A673 (cell line): ENCODE measurements around the gene CADPS2. TPM values are rescaled to one million over a fixed set of nuclear protein-coding genes. Genes with fewer than 3 reads are reported as not detected.

ENCODE experiments used
- BruUV-seq: library from RNA; stranded (reverse); fragments of 400-500 nt; replicated peaks from 2 replicates; lab custom pipeline; 2021; lab: Mats Ljungman, UMichigan
- CTCF ChIA-PET: fragments of 300-600 bp; sonication (Branson Sonifier 250); formaldehyde crosslinking; loops from one replicate; lab custom pipeline; 2022; ENCODE audit warnings: antibody characterized with exemption; lab: Charles Lee
- POLR2A ChIA-PET: fragments of 300-600 bp; sonication (Branson Sonifier 250); formaldehyde crosslinking; loops from one replicate; lab custom pipeline; 2022; ENCODE audit warnings: antibody characterized with exemption; ENCODE audit not compliant: low non-redundant PET; lab: Charles Lee
- DNase-seq: peaks from one replicate; pipeline ENCODE4 v3.0.0-alpha.2; 2015; ENCODE audit warnings: low spot score
- H3K27ac ChIP-seq: fragments of 200-600 bp; sonication (generic); 2 replicates; pipeline ENCODE4 v1.5.1; 2016; ENCODE audit warnings: mixed run types, low read depth, mild to moderate bottlenecking, mixed read lengths, antibody characterized with exemption, low read length; ENCODE audit not compliant: poor library complexity, severe bottlenecking
- H3K27me3 ChIP-seq: fragments of 200-600 bp; sonication (generic); replicated peaks from 2 replicates; pipeline ENCODE4 v1.6.1; 2017; ENCODE audit warnings: mixed run types, low read depth, mild to moderate bottlenecking, mixed read lengths, antibody characterized with exemption, low read length; ENCODE audit not compliant: insufficient read depth, poor library complexity
- H3K36me3 ChIP-seq: fragments of 200-600 bp; sonication (generic); 2 replicates; pipeline ENCODE4 v1.6.1; 2016; ENCODE audit warnings: mixed run types, mild to moderate bottlenecking, mixed read lengths, antibody characterized with exemption, low read length; ENCODE audit not compliant: insufficient read depth, poor library complexity, severe bottlenecking
- H3K4me1 ChIP-seq: fragments of 200-600 bp; sonication (generic); 2 replicates; pipeline ENCODE4 v1.6.1; 2017; ENCODE audit warnings: mixed run types, mild to moderate bottlenecking, mixed read lengths, antibody characterized with exemption, low read length; ENCODE audit not compliant: insufficient read depth, poor library complexity, severe bottlenecking
- H3K4me3 ChIP-seq: fragments of 200-600 bp; sonication (generic); 2 replicates; pipeline ENCODE4 v1.5.1; 2016; ENCODE audit warnings: low read depth, mixed run types, mild to moderate bottlenecking, mixed read lengths, low read length; ENCODE audit not compliant: poor library complexity, severe bottlenecking
- H3K9me3 ChIP-seq: fragments of 200-600 bp; sonication (generic); 2 replicates; pipeline ENCODE4 v1.6.1; 2016; ENCODE audit warnings: mixed run types, low read depth, mild to moderate bottlenecking, mixed read lengths, antibody characterized with exemption, low read length; ENCODE audit not compliant: poor library complexity, severe bottlenecking
- CTCF ChIP-seq: fragments of 300-800, 200-600 bp; sonication (generic); conservative IDR thresholded peaks from 2 replicates; pipeline ENCODE4 v1.5.1; 2017; ENCODE audit warnings: low read depth, mild to moderate bottlenecking, antibody characterized with exemption, low read length, moderate library complexity, mixed read lengths
- EZH2 ChIP-seq: fragments of 200-600 bp; sonication (generic); IDR thresholded peaks from 2 replicates; pipeline ENCODE4 v1.6.1; 2017; ENCODE audit warnings: borderline replicate concordance, low read depth, mild to moderate bottlenecking, mixed read lengths, antibody characterized with exemption, low read length; ENCODE audit not compliant: poor library complexity, severe bottlenecking
- intact Hi-C: fragments of 100-400 bp; cut with micrococcal nuclease; formaldehyde crosslinking; loops from one replicate; pipeline ENCODE4 v1.10.0; 2022; ENCODE audit not compliant: unreplicated experiment
- total RNA-seq: library from RNA; stranded (reverse); gene quantifications from 2 replicates; pipeline ENCODE4 v1.2.3, GENCODE V29; 2021

CADPS2 gene
- total RNA-seq, 1 experiment from 2014 or later: 81.3 TPM

- BruUV-seq: no TSS peak
- DNase-seq: no peak
- intact Hi-C loops: no loop called here
- CTCF ChIA-PET: no interaction called here
- Histone ChIP-seq H3K36me3 (no peaks in the 10 kb centered on the region), H3K9me3 (no peaks in the 10 kb centered on the region), H3K4me1 (peaks cover 4% of the 10 kb centered on the region), H3K27me3 (no peaks in the 10 kb centered on the region), H3K27ac (no peak within 1 kb of the TSS), H3K4me3 (no peak within 1 kb of the TSS)
- TF ChIP-seq EZH2 (no peak), CTCF (no peak)
- POLR2A ChIA-PET: no interaction called here
Observed at GRCh38 chr7:122702872-122703510, 183.3 kb downstream of the CADPS2 start, which contains the start of gene RNF148. Gene RNF148, minus strand, starts transcription at chr7:122702922. Its CDS starts 172 bp downstream, at chr7:122702750.

- Histone ChIP-seq H3K4me1 (peaks cover 8% of the 10 kb centered on the region), H3K9me3 (no peaks in the 10 kb centered on the region), H3K4me3 (no peak within 1 kb of the TSS), H3K27me3 (no peaks in the 10 kb centered on the region), H3K36me3 (no peaks in the 10 kb centered on the region), H3K27ac (no peak within 1 kb of the TSS)
- DNase-seq: no peak
- TF ChIP-seq EZH2: no peak
- no peak for TF ChIP-seq CTCF
- BruUV-seq: no TSS peak
- ChIA-PET POLR2A (no interaction called here), CTCF (no interaction called here)
- intact Hi-C loops: no loop called here
Observed at GRCh38 chr7:122699017-122699416, 187.2 kb downstream of the CADPS2 start, which contains the start of gene RNF133. Gene RNF133, minus strand, starts transcription at chr7:122699117. Its CDS starts 199 bp downstream, at chr7:122698918.

GRCh38 chr7:122695816-122696215 lies 190.4 kb downstream of the CADPS2 start:
- Histone ChIP-seq H3K4me1 (peaks cover 8% of the 10 kb centered on the region), H3K27ac (no peak overlapping the region), H3K9me3 (no peaks in the 10 kb centered on the region), H3K4me3 (no peak overlapping the region), H3K27me3 (no peaks in the 10 kb centered on the region), H3K36me3 (no peaks in the 10 kb centered on the region)
- DNase-seq: no peak
- intact Hi-C loops: no loop called here
- no TSS peak for BruUV-seq
- TF ChIP-seq CTCF: no peak
- no peak for TF ChIP-seq EZH2
- CTCF ChIA-PET: no interaction called here
- POLR2A ChIA-PET: no interaction called here
